Measurements from ENCODE around the gene CA11.
"Not testable (repeated sequence)": the region's sequence is repeated elsewhere in the genome, so short reads cannot be mapped to it uniquely, and the experiment has no call there.

Gene CA11

DNA sequence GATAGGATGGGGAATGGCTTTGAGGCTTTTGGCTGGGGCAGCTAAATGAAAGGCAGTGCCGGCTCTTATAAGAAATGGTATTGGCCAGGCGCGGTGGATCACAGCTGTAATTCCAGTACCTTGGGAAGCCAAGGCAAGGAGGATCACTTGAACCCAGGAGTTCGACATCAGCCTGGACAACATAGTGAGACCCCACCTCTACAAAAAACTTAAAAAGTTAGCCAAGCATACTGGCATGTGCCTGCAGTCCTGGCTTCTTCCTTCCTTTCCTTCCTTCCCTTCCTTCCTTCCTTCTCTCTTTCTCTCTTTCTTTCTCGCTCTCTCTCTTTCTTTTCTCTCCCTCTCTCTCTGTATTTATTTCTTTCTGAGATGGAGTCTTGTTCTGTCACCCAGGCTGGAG, 3.1 kb downstream of the CA11 start:
- no peak for DNase-seq (ENCODE audit: low read depth, low spot score)

DNA sequence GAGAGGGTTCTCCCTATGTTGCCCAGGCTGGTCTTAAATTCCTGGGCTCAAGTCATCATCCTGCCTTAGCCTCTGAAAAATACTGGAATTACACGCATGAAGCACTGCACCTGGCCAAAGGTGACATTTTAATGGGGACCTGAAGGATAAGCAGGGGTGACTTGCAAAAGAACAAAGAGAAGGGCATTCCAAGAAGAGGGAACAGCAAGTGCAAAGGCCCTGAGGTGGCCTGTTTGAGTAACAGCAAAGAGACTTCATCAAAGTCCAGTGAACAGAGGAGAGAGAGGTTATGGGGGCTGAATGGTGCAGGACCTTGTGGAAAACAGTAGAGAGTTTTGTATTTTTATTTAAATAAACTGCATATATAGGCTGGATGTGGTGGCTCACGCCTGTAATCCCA, 4.1 kb downstream of the CA11 start:
- no peak for DNase-seq (ENCODE audit: low read depth, low spot score)

DNA sequence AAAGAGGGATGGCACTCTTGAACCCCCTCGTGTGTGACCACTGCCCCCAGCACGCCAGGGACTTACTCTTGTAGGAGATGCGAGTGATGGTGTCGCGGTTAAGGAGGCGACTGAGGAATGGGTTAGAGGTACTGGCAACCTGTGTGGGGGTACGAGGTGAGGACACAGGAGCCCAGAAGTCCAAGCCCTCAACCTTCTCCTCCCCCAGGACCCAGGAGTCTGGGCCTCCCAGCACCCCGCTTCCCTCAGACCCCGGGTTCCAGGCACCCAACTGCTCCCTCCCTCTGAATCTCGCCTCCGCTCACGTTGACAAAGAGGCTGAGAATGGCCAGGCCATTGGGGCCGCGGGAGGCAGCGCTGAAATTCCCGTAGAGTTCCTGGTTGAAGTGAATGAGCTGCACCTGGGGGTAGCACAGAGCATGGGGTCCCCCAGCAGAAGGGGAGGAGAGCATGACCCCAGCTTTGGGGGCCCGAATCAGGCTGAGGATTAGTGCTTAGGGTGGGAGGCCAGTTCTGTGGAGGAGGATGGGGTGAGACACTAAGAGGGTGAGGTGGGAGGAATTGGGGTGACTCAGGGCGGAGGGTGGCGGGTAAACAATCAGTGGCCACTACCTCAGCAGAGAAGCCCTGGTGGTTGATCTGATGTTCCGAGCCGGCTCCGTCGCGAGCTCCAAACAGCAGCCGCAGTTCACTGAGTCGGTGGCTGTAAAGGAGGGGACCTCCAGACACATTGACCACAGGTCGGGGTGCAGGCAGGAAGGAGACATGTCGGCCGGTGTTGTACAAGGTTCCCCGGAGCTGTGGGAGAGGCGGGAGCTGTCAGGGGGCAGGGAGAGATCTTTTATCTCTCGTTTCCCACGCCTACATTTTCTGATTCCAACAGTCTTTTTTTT, 6.3 kb downstream of the CA11 start:
- no peak for DNase-seq (ENCODE audit: low read depth, low spot score)

DNA sequence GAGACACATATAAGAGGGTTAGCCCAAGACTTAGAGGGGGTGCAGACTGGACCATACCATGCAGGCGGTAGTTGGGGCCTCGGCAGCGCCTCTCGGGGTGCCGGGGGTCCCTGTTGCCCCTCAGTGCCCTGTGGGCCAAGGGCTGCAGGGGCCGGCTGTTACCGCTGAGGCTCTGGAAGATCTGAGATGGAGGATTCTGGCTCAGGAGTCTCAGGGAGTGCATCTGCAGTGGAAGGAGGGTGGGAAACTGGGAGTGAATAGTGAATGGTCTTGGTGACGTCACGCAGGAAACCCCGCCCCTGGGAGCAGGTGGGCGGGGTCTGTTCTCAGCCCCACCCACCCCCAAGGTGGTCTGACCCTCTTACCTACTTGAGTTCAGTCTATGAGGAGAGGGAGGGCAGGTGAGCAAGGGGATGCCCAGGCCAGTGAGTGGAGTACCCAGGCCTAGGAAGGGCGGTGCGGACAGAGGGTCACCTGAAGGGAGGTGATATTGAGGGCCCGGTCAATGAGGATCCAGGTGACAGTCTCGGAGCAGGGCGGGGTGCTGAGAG, 7.1 kb downstream of the CA11 start:
- no peak for DNase-seq (ENCODE audit: low read depth, low spot score)

DNA sequence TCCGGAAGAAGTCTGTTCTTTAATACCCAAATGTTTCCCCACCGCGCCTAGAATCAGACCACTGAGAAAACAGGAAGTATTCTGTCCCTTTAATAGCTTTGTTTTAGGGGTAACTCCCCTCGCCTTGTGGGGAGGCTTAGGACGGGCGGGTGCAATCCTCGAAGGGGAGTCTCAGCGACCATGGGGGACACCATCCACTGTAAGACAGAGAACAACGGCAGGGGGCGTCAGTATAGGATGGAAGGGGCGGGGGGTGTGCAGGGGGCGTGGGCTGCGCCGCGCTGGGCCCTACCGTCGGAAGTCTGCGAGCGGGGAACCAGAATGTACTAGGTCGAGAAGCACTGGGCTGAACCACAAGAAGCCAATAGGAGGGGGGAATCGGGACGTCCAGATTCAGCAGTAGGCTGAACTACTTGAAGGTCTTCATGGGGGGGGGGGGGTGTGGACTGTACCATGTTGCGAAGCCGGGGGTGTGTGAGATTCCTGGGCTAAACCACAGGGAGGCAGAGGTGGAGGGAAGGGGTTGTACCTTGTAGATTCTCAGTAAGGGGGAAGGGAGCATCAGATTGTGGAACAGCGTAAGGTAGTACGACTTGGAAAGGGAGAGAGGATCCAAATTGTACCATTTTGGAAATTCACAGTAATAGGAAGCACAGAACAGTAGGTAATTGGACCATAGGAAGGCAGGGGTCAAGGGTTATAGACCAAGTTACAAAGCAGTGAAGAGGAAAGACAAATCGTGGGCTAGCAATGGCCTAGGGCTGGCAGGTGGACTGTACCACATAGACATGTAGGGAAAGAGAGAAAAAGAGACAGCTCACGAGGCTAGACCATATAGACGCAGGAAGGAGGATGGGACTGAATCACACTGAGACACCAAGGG, 7.8 kb downstream of the CA11 start:
- no peak for DNase-seq (ENCODE audit: low read depth, low spot score)

DNA sequence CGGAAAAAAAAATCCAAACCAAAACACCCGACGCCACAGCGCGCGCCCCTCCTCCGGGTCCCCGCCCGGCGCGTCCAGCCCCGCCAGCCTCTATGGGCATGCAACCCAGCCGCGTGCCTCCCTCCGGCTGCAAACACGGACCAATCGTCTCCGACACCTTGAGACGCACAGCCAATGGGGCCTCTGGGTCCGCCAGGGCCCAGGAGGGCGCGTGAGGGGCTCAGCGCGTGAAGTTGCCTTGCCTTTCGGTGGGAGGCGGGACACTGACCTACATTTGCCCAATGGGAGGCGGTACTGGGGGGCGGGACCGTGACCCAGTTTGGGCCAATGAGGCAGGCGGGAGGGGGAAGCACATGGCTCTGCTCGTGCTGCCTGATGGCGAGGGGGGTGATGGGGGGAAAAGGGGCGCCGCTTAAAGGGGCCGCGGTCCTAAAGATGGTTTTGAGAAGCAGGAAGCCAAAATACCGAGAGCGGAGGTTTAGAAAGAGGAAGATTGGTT, 8.5 kb downstream of the CA11 start:
- DNase-seq (ENCODE audit: low read depth, low spot score) = no peak

DNA sequence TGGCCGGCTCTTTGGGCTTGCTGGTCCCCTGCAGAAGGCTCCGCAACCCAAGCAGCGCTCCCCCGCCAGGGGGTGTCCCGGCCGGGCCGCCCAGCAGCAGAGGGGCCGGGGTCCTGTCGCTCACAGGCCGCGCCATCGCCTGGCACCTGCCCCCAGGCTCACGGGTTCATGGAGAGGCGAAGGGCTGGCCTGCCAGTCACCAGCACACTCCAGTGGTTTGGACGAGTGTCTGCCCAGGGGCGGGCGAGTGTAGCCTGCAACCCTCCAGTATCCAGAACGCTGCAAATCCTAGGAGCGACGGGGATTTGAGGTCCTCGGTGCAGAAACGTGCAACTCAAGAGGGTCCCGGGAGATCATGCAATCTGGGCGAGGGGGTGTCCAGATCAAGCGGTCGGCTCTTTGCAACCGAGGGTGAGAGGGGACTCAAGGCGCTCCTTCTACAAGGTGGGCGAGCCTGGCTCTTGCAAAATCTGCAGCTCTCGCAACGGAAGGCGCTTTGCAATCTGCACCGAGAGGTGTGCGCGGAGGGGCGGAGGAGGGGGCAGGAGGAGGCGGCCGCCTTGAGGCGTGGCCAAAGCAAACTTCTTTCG, 9.0 kb downstream of the CA11 start, which contains the start of gene DBP:
Gene DBP, minus strand, starts transcription at position 521 of the 590 bp plus-strand sequence. Its CDS starts 385 bp downstream, at position 136.
- DNase-seq (ENCODE audit: low read depth, low spot score) = no peak

DNA sequence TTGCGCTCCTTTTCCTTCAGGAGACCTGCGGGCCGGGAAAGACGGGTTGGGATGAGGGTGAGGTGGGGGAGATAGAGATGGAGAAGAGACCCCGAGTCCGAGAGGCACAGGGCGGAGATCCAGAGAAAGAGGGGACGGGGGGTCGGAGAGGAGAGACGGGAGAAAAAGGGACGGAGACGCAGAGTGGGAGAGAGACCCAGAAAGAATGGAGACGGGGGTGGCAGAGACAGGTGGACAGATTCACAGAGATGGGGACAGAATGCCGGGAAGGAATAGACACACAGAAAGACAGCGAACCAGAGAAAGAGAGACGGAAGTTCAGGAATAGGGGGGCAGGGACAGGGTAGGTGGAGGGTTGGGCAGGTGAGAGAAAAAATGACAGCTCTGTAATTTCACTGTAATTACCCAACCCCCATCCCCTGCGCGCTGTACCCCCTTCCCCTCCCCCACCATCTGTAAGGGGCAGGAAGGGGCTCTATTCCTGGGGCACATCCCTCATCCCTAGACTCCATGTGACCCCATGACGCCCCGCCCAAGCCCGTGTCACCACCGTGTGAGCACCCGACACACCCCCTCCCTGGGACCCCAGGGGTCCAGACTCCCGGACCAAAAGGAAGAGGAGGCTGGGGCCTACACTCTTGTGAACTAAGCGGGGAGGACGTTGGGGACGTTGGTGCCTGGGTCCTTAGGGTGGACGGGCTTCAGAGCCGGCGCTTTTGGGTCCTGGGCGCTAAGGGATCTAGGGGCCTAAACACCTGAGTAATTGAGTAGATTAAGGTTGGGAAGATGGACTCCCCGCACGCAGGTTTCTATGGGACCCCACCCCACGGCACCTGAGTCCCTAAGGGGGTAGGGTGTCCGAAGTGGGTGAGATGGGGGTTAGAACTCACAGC, 9.8 kb downstream of the CA11 start:
- DNase-seq (ENCODE audit: low read depth, low spot score) = no peak

DNA sequence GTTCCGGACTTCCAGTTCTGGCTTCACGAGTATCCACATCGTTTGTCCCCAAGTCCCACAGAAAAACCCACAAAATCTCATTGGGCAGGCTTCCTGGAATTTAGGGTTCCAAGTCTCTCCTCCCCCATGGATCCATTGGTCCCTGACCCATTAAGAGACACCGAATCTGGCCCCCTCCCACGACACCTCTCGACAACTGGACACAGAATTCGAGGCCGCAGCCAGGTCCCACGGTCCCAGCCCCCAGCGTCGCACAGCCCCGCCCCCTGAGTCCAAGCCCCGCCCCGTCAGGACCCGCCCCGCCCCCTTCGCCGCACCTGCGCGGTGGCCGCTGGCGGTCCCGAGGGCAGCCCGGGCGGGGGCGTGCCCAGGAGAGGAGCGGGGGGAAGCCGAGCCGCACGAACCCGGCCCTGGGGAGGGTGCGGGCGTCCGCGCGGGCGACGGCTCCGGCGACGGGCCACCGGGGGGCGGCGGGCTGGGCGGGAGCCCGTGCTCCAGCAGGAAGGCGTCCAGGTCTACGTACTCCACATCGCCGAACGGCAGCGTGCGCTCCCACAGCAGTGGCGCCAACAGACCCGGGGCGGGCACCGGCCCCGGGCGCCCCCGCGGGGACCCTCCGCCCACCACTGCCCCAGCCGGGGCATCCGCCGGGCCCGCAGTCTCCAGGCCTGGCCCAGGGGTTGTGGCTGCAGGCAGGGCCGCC, 10.6 kb downstream of the CA11 start:
- no peak for DNase-seq (ENCODE audit: low read depth, low spot score)

DNA sequence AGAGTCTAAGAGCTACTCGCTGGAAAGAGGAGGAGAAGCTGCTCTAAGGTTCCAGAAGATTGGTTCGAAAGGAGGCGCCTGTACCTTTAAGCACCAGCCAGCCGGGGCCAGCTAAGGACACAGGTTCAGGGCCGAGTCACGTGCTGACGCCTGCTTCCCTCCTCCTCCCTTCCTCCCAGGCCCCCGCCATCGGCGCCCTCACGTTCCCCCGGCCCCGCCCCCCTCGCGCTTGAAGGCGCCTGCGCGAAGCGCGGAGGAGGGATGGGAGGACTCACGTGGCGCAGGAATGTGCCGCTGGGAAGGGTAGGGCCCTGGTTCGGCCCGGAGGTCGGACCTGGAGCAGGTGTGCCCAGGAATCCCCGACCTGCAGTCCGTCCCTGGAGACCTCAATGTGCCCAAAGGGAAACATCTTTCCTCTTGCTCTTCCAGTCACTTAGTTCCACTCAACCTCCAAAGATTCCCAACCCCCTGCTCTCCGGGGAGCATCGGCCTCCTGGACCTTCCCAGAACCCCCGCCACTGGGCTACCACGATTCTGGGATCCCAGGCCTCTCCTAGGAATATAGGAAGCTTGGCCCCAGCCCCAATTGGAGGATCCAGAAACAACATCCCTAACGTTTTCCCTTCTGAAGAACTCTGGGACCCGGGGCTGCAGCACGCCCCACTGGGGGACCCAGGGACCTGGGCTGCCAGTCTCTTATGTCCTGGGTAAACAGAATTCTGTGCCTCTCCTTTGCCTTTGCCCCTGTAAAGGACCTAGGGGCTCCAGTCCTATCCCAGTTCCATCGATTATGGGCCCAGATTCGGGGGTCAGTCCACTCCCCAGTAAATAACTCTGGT, 11.3 kb downstream of the CA11 start:
- DNase-seq (ENCODE audit: low read depth, low spot score) = no peak

DNA sequence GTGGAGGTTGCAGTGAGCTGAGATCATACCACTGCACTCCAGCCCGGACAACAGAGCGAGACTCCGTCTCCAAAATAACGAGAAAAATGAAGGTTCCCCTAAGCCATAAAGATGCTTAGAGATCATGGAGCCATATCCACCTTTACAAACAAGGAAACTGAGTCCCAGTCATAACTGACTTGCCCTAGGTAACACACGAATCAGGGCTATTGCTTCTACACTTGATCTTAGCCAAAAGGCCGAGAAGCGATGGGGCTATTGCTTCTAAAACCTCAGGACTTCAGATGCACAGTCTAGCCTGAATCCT, 12.0 kb downstream of the CA11 start:
- no peak for DNase-seq (ENCODE audit: low read depth, low spot score)

DNA sequence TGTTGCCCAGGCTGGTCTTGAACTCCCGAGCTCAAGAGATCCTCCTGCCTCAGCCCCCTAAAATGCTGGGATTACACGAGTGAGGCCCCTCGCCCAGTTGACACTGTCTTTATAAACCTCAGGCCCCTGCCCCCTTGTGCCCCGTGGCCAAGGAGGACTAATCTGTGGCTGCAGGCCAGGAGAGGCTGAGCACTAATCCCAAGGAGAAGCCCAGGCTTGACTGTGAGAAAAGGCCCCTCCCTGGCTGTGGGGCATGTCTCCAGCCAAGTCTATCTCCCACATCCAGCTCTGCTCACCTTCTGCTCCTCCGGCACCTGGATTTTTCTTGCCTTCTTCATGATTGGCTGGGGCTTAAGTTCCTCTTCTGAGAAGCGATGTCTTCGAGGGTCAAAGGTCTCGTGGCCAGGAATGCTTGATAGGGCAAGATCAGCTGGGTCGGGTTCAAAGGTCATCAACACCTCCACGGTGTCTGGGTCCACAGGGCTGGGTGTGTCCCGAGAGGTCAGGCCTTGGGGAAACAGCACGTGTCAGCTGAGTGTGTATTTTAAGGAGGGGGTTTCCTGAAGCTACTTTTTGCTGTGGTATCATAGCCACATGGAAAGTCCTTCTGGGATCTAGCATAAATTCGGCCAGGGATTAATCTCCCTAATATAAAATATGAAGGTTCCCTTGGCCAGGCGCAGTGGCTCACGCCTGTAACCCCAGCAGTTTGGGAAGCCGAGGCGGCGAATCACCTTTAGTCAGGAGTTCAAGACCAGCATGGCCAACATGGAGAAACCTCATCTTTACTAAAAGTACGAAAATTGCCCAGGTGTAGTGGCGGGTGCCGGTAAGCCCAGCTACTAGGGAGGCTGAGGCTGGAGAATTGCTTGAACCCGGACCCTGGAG, 12.6 kb downstream of the CA11 start:
- no peak for DNase-seq (ENCODE audit: low read depth, low spot score)

DNA sequence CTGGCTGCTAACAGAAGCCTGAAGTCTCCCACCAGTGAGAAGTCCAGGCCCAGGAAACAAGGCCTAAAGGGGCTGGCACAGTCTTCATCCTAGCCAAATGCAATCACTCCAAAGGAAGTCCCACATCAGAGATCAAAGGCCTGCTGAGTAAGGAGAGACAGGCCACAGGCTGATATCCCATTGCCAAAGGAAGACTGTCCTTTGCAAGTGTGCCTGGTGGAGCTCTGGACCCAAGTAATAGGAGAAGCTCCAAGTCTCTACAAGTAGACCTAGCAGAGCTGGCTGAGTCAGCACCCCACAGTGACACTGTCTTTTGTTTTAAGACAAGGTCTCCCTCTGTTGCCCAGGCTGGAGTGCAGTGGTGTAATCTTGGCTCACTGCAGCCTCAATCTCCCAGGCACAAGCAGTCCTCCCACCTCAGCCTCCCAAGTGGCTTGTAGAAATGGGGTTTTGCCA, 13.3 kb downstream of the CA11 start:
- no peak for DNase-seq (ENCODE audit: low read depth, low spot score)

DNA sequence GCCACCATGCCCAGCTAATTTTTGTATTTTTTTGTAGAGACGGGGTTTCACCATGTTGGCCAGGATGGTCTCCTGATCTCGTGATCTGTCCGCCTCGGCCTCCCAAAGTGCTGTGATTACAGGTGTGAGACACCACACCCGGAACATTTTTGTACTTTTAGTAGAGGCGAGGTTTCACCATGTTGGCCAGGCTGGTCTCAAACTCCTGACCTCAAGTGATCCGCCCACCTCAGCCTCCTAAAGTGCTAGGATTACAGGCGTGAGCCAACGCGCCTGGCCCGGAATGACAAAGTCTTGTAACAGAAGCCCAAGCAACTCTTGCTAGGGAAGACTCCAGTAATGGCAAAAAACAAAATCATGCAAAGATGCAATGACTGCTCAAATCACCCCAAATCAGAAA, 13.7 kb downstream of the CA11 start:
- DNase-seq (ENCODE audit: low read depth, low spot score) = not testable (repeated sequence)

DNA sequence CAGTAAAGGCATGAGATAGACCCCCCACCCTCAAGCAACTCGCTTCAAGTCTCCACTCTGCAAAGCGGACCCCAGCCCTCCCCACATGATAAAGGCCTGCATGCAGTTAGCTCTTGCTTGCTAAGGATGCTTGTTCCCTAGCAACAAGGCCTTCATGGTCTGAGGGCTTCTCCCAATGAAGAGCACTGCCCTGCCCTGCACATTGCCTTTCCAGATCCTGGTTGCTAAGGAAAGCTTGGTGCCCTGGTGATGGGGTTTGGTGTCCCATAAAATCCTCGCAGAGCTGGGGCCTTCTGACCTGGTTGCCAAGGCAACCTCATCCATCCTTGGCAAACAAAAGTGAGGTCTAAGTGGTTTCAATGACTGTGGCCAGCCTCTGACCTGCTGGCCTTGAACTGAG, 14.8 kb downstream of the CA11 start:
- no peak for DNase-seq (ENCODE audit: low read depth, low spot score)

DNA sequence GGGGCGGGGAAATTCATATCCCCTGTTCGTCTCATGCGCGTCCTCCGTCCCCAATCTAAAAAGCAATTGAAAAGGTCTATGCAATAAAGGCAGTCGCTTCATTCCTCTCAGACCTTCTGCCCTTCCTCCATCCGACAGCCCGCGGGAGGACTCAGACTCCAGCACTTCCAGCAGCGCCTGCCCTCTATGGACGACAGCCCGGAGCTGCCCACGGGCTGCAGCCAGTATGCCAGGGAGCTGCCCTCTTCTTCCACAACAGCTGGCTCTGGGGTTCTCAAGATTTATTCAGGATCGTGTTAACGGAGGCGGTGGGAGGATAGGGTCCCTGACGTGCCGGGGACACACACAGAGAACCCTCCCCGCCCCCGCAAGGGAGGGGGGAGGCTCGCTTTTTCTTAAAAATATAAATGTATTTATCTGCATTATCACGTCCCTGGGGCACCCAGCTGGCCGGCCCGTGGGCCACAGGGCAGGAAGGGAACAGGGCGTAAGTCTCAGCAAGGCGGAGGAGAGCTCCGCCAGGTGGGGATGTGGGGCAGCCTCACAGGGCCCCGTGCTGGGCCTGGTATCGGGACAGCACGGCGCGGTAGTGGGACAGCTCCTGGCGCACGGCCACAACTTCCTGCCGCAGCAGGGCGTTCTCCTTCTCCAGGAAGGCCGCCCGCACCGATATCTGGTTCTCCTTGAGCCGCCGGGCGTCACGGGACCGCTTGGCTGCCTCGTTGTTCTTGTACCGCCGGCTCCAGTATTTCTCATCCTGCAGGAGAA, 15.5 kb downstream of the CA11 start:
- DNase-seq (ENCODE audit: low read depth, low spot score) = no peak

DNA sequence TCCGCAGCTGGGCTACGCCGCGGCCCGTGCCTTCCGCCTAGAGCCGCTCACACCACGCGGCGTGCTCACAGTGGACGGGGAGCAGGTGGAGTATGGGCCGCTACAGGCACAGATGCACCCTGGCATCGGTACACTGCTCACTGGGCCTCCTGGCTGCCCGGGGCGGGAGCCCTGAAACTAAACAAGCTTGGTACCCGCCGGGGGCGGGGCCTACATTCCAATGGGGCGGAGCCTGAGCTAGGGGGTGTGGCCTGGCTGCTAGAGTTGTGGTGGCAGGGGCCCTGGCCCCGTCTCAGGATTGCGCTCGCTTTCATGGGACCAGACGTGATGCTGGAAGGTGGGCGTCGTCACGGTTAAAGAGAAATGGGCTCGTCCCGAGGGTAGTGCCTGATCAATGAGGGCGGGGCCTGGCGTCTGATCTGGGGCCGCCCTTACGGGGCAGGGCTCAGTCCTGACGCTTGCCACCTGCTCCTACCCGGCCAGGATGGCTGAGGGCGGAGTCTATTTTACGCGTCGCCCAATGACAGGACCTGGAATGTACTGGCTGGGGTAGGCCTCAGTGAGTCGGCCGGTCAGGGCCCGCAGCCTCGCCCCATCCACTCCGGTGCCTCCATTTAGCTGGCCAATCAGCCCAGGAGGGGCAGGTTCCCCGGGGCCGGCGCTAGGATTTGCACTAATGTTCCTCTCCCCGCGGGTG, 16.2 kb downstream of the CA11 start:
- no peak for DNase-seq (ENCODE audit: low read depth, low spot score)
